A549 (cell line): ENCODE results near the gene HHIP. TPM values are rescaled to one million over a fixed set of nuclear protein-coding genes. Genes with fewer than 3 reads are reported as not detected.

Source experiments
- ATAC-seq, 2 experiments: fragments of 200-7000 bp in 1 of 2; fragments of >200 bp in 1 of 2; cut with Nextera tagmentation in 1 of 2; cut with Tn5 transposase in 1 of 2; 3 replicates each; pipeline versions ENCODE4 v1.8.0 to v1.9.1; 2018 to 2020; ENCODE audit warnings: mild to moderate bottlenecking in 1 of 2, moderate library complexity in 1 of 2
- CTCF ChIA-PET: fragments of 300-600 bp; sonication (Branson Sonifier 250); formaldehyde crosslinking; extraction: SDS; loops from one replicate; lab custom pipeline; 2021; ENCODE audit warnings: antibody characterized with exemption, inconsistent platforms; lab: Yijun Ruan, JAX
- POLR2A ChIA-PET: fragments of 350-600 bp; formaldehyde crosslinking; extraction: SDS; loops from one replicate; lab custom pipeline; 2021; ENCODE audit warnings: antibody characterized with exemption, inconsistent platforms; lab: Yijun Ruan, JAX
- DNase-seq, 2 experiments: peaks; one replicate each; pipeline versions ENCODE4 v3.0.0 to v3.0.0-alpha.2; 2011 to 2016; ENCODE audit warnings: low read depth in 1 of 2, low spot score in 1 of 2
- FAIRE-seq: peaks from 2 replicates; lab custom pipeline; 2011; peaks lifted over from hg19 to GRCh38; lab: Jason Lieb, UNC
- H3K27ac ChIP-seq, 2 experiments: fragments of >200 bp; sonication (Bioruptor Twin); formaldehyde crosslinking; 3 replicates each; pipeline ENCODE4 v1.5.1; 2016 to 2017
- H3K4me1 ChIP-seq: fragments of >200 bp; sonication (Bioruptor Twin); formaldehyde crosslinking; 3 replicates; pipeline ENCODE4 v1.6.1; 2016
- H3K4me2 ChIP-seq: fragments of >200 bp; sonication (Bioruptor Twin); formaldehyde crosslinking; 3 replicates; pipeline ENCODE4 v1.6.1; 2016
- H3K4me3 ChIP-seq: fragments of >200 bp; sonication (Bioruptor Twin); formaldehyde crosslinking; 3 replicates; pipeline ENCODE4 v1.5.1; 2016
- H3K9me3 ChIP-seq: fragments of >200 bp; sonication (Bioruptor Twin); formaldehyde crosslinking; 3 replicates; pipeline ENCODE4 v1.6.1; 2016
- ATOH8 ChIP-seq: fragments of 250-450 bp; sonication (Bioruptor Pico); IDR thresholded peaks from 2 replicates; pipeline ENCODE4 v1.5.0; 2020; ENCODE audit warnings: low read depth, mild to moderate bottlenecking, moderate library complexity
- BHLHE40 ChIP-seq: IDR thresholded peaks from 2 replicates; pipeline ENCODE4 v1.6.1; 2012; ENCODE audit warnings: low read depth, low read length, inconsistent platforms
- EHF ChIP-seq: fragments of 250-450 bp; sonication (Bioruptor Pico); IDR thresholded peaks from 2 replicates; pipeline ENCODE4 v1.5.0; 2020; ENCODE audit warnings: mild to moderate bottlenecking
- EHMT2 ChIP-seq: fragments of 200-600 bp; sonication (generic); IDR thresholded peaks from 2 replicates; pipeline ENCODE4 v1.6.1; 2016; ENCODE audit warnings: antibody characterized with exemption, low read depth, mild to moderate bottlenecking, moderate library complexity
- ESRRA ChIP-seq: fragments of 150-350 bp; IDR thresholded peaks from 2 replicates; pipeline ENCODE4 v1.6.1; 2014; ENCODE audit warnings: mild to moderate bottlenecking, low read length, borderline replicate concordance
- FOSB ChIP-seq: fragments of 250-450 bp; sonication (Bioruptor Pico); IDR thresholded peaks from 2 replicates; pipeline ENCODE4 v1.5.0; 2020; ENCODE audit warnings: mild to moderate bottlenecking, moderate library complexity
- FOSL2 ChIP-seq, 2 experiments: fragments of 450-650 bp in 1 of 2; fragments of >200 bp in 1 of 2; sonication (Bioruptor Twin) in 1 of 2; formaldehyde crosslinking; IDR thresholded peaks; 2 replicates each; pipeline versions ENCODE4 v1.5.0 to v1.6.1; 2016 to 2020; ENCODE audit warnings: mild to moderate bottlenecking in 1 of 2, moderate library complexity in 1 of 2
- GATA3 ChIP-seq: IDR thresholded peaks from 2 replicates; pipeline ENCODE4 v1.6.1; 2012; ENCODE audit warnings: borderline replicate concordance
- HDAC2 ChIP-seq: fragments of 200-600 bp; sonication (generic); IDR thresholded peaks from 2 replicates; pipeline ENCODE4 v1.6.1; 2016
- HOXB5 ChIP-seq: fragments of 250-450 bp; sonication (Bioruptor Pico); IDR thresholded peaks from 2 replicates; pipeline ENCODE4 v1.5.0; 2020; ENCODE audit warnings: mild to moderate bottlenecking, moderate library complexity
- KDM1A ChIP-seq: fragments of 200-600 bp; sonication (generic); IDR thresholded peaks from 2 replicates; pipeline ENCODE4 v1.6.1; 2016; ENCODE audit warnings: low read depth, mild to moderate bottlenecking
- MAZ ChIP-seq: fragments of 150-350 bp; IDR thresholded peaks from 2 replicates; pipeline ENCODE4 v1.6.1; 2014; ENCODE audit warnings: antibody characterized with exemption, low read depth, low read length, borderline replicate concordance
- NFE2L2 ChIP-seq: fragments of 150-350 bp; conservative IDR thresholded peaks from 2 replicates; pipeline ENCODE4 v1.6.1; 2014; ENCODE audit warnings: low read length
- NPAS2 ChIP-seq: fragments of 250-450 bp; sonication (Bioruptor Pico); IDR thresholded peaks from 2 replicates; pipeline ENCODE4 v1.8.0; 2022; ENCODE audit warnings: mild to moderate bottlenecking, moderate library complexity, borderline replicate concordance
- NR3C1 ChIP-seq: fragments of >200 bp; sonication (Bioruptor Twin); formaldehyde crosslinking; IDR thresholded peaks from 3 replicates; pipeline ENCODE4 v1.6.1; 2017
- POLR2A ChIP-seq: IDR thresholded peaks from 2 replicates; pipeline ENCODE4 v1.6.1; 2012; ENCODE audit warnings: mild to moderate bottlenecking, low read length
- RAD21 ChIP-seq, 2 experiments: fragments of >200 bp in 1 of 2; sonication (Bioruptor Twin) in 1 of 2; formaldehyde crosslinking in 1 of 2; IDR thresholded peaks in 1 of 2; conservative IDR thresholded peaks in 1 of 2; 2 replicates in 1 of 2; 3 replicates in 1 of 2; pipeline ENCODE4 v1.6.1; 2012 to 2018; ENCODE audit warnings: inconsistent platforms in 1 of 2
- RARB ChIP-seq: fragments of 250-450 bp; sonication (Bioruptor Pico); IDR thresholded peaks from 2 replicates; pipeline ENCODE4 v1.8.0; 2021; ENCODE audit warnings: mild to moderate bottlenecking, moderate library complexity
- SMC3 ChIP-seq: fragments of >200 bp; sonication (Bioruptor Twin); formaldehyde crosslinking; IDR thresholded peaks from 3 replicates; pipeline ENCODE4 v1.6.1; 2018; ENCODE audit warnings: inconsistent platforms
- TFCP2L1 ChIP-seq: fragments of 250-450 bp; sonication (Bioruptor Pico); IDR thresholded peaks from 2 replicates; pipeline ENCODE4 v1.5.0; 2021; ENCODE audit warnings: mild to moderate bottlenecking
- ZFP36 ChIP-seq: fragments of 450-650 bp; IDR thresholded peaks from 2 replicates; pipeline ENCODE4 v1.6.1; 2014; ENCODE audit warnings: borderline replicate concordance; ENCODE audit not compliant: partially characterized antibody
- WGBS: methylation state at CpG from one replicate; pipeline ENCODE4 v1.1.6; 2017; ENCODE audit errors: missing lambda C conversion rate; 5-methylcytosine and 5-hydroxymethylcytosine counted together
- polyA plus RNA-seq, 4 experiments: library from polyadenylated mRNA; depleted of rRNA in 3 of 4; stranded (reverse); fragments of >200 nt; fragmentation: RNase III in 1 of 4; extraction: RNeasy Plus Mini Kit Qiagen cat#74134 plus additional on column Dnase treatment in 1 of 4; gene quantifications; 2 replicates in 3 of 4; 3 replicates in 1 of 4; pipeline ENCODE4 v1.2.3, GENCODE V29; 2011 to 2017
- TF ChIP-seq, protein P1 (sequence below): IDR thresholded peaks from 2 replicates; pipeline ENCODE4 v1.6.1; 2012; ENCODE audit warnings: low read depth, borderline replicate concordance
- TF ChIP-seq, protein P2 (sequence below): fragments of >200 bp; sonication (Bioruptor Twin); formaldehyde crosslinking; IDR thresholded peaks from 3 replicates; pipeline ENCODE4 v1.6.1; 2016
- TF ChIP-seq, protein P3 (sequence below): IDR thresholded peaks from 2 replicates; pipeline ENCODE4 v1.6.1; 2012
- TF ChIP-seq, protein P4 (sequence below): IDR thresholded peaks from 2 replicates; pipeline ENCODE4 v1.6.1; 2012

The HHIP gene
- polyA plus RNA-seq, 2 of the 4 experiments (the other 2 are of a cell fraction), result 0.93 to 1.0 TPM

GRCh38 chr4:144714166-144714565 is 68.2 kb downstream of the HHIP start (continued):
- TF ChIP-seq HOXB5 (CRISPR knock-in tag) (no peak), ZFP36 (no peak), FOSL2 (IDR thresholded peaks at IDR 0.05) (no peak), FOSL2 (CRISPR knock-in tag; IDR thresholded peaks at IDR 0.05) (no peak)

DNA sequence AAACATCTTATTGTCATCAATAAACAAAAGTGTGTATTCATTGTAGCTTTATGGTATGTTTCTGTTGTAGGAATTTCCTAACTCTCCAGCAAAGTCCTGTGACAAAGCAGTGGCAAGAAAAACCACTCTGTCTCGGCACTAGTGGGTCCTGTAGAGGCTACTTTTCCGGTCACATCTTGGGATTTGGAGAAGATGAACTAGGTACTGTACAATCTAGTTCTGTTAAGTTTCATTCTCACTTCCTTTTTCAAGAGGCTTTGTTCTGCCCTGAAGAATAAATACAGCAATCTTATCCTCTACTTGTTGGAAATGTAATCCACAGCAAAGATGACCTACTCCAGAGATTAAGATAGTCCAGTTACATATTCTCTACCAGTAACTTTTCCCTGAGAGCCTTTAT is 69.3 kb downstream of the HHIP start:
- ChIA-PET POLR2A (no interaction called here), CTCF (no interaction called here)

GRCh38 chr4:144716778-144717177 is 70.8 kb downstream of the HHIP start:
- FAIRE-seq, result no peak
- Histone ChIP-seq H3K27ac (no peak overlapping the region), H3K4me3 (no peak overlapping the region), H3K9me3 (no peaks in the 10 kb centered on the region)
- POLR2A ChIA-PET, result no interaction called here
- TF ChIP-seq RARB (no peak), ZFP36 (no peak), NR3C1 (no peak), MAZ (no peak), EHMT2 (no peak)
- TF ChIP-seq, protein P1, sequence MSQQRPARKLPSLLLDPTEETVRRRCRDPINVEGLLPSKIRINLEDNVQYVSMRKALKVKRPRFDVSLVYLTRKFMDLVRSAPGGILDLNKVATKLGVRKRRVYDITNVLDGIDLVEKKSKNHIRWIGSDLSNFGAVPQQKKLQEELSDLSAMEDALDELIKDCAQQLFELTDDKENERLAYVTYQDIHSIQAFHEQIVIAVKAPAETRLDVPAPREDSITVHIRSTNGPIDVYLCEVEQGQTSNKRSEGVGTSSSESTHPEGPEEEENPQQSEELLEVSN, result no peak
- TF ChIP-seq, all 56 proteins: peak for 0
- no peak overlapping the region for H3K4me2 ChIP-seq
- ATAC-seq (no peak), DNase-seq (no peak)
- 0 out of 3 replicates have a peak, but pooled peaks cover 7% of the 10 kb centered on the region for H3K4me1 ChIP-seq
- CTCF ChIA-PET, result no interaction called here
- 79% methylated on average over 3 of the region's 5 CpGs for WGBS

More for the DNA sequence above, 69.3 kb downstream of the HHIP start:
- FAIRE-seq (no peak), ATAC-seq (no peak), DNase-seq (no peak)
- TF ChIP-seq, protein P2, sequence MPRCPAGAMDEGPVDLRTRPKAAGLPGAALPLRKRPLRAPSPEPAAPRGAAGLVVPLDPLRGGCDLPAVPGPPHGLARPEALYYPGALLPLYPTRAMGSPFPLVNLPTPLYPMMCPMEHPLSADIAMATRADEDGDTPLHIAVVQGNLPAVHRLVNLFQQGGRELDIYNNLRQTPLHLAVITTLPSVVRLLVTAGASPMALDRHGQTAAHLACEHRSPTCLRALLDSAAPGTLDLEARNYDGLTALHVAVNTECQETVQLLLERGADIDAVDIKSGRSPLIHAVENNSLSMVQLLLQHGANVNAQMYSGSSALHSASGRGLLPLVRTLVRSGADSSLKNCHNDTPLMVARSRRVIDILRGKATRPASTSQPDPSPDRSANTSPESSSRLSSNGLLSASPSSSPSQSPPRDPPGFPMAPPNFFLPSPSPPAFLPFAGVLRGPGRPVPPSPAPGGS, result no peak
- TF ChIP-seq FOSB (CRISPR knock-in tag), result no peak
- TF ChIP-seq GATA3, result no peak
- TF ChIP-seq KDM1A, result no peak
- TF ChIP-seq SMC3, result no peak
- TF ChIP-seq FOSL2 (IDR thresholded peaks at IDR 0.05), result no peak
- TF ChIP-seq FOSL2 (CRISPR knock-in tag; IDR thresholded peaks at IDR 0.05), result no peak
- TF ChIP-seq, protein P3, sequence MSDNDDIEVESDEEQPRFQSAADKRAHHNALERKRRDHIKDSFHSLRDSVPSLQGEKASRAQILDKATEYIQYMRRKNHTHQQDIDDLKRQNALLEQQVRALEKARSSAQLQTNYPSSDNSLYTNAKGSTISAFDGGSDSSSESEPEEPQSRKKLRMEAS, result no peak
- TF ChIP-seq NFE2L2, result no peak
- TF ChIP-seq, protein P4, sequence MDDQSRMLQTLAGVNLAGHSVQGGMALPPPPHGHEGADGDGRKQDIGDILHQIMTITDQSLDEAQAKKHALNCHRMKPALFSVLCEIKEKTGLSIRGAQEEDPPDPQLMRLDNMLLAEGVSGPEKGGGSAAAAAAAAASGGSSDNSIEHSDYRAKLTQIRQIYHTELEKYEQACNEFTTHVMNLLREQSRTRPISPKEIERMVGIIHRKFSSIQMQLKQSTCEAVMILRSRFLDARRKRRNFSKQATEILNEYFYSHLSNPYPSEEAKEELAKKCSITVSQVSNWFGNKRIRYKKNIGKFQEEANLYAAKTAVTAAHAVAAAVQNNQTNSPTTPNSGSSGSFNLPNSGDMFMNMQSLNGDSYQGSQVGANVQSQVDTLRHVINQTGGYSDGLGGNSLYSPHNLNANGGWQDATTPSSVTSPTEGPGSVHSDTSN, result no peak
- no peak for TF ChIP-seq NR3C1
- no peak for TF ChIP-seq POLR2A
- TF ChIP-seq BHLHE40, result no peak
- TF ChIP-seq NPAS2 (CRISPR knock-in tag), result no peak
- no peak for TF ChIP-seq RAD21 (conservative IDR thresholded peaks at IDR 0.05 in 1 of 2, IDR thresholded peaks at IDR 0.05 in 1 of 2)
- TF ChIP-seq ESRRA, result no peak
- no peak for TF ChIP-seq TFCP2L1 (CRISPR knock-in tag)
- TF ChIP-seq ATOH8, result no peak
- no peak for TF ChIP-seq EHF (CRISPR knock-in tag)
- TF ChIP-seq HDAC2, result no peak
- Histone ChIP-seq H3K9me3 (no peaks in the 10 kb centered on the region), H3K27ac (no peak overlapping the region), H3K4me2 (no peak overlapping the region), H3K4me1 (peaks cover 7% of the 10 kb centered on the region), H3K4me3 (no peak overlapping the region)
- 85% methylated on average over 2 of the region's 2 CpGs for WGBS
